WTC11 (cell line): Measurements from ENCODE around the gene TMPRSS6.

Source experiments
- ATF3 ChIP-seq: sonication (generic); formaldehyde crosslinking; conservative IDR thresholded peaks from 2 replicates; pipeline ENCODE4 v1.8.1; 2022; ENCODE audit warnings: mild to moderate bottlenecking, missing genetic modification reagents
- CTCF ChIP-seq: fragments of 200-600 bp; IDR thresholded peaks from 2 replicates; pipeline ENCODE4 v1.8.0; 2022; ENCODE audit warnings: antibody characterized with exemption
- KAT7 ChIP-seq: sonication (generic); formaldehyde crosslinking; IDR thresholded peaks from 2 replicates; pipeline ENCODE4 v1.8.1; 2023; ENCODE audit warnings: missing genetic modification reagents, mild to moderate bottlenecking, borderline replicate concordance
- NR2C2 ChIP-seq: sonication (generic); formaldehyde crosslinking; IDR thresholded peaks from 2 replicates; pipeline ENCODE4 v1.8.0; 2022; ENCODE audit warnings: mild to moderate bottlenecking, missing genetic modification reagents
- NR3C1 ChIP-seq: sonication (generic); formaldehyde crosslinking; conservative IDR thresholded peaks from 2 replicates; pipeline ENCODE4 v1.8.1; 2023; ENCODE audit warnings: low read depth, mild to moderate bottlenecking, missing genetic modification reagents
- USF1 ChIP-seq: sonication (generic); formaldehyde crosslinking; IDR thresholded peaks from 2 replicates; pipeline ENCODE4 v1.8.0; 2022; ENCODE audit warnings: mild to moderate bottlenecking, missing genetic modification reagents
- ZNF232 ChIP-seq: sonication (generic); formaldehyde crosslinking; IDR thresholded peaks from 2 replicates; pipeline ENCODE4 v1.8.0; 2022; ENCODE audit warnings: mild to moderate bottlenecking, missing genetic modification reagents
- TF ChIP-seq, protein P1 (sequence below): sonication (generic); formaldehyde crosslinking; IDR thresholded peaks from 2 replicates; pipeline ENCODE4 v1.8.1; 2022; ENCODE audit warnings: mild to moderate bottlenecking, missing genetic modification reagents, moderate library complexity, borderline replicate concordance
- TF ChIP-seq, protein P2 (sequence below): sonication (generic); formaldehyde crosslinking; IDR thresholded peaks from 2 replicates; pipeline ENCODE4 v1.8.1; 2023; ENCODE audit warnings: mild to moderate bottlenecking, missing genetic modification reagents, moderate library complexity

- TF ChIP-seq, protein P1, sequence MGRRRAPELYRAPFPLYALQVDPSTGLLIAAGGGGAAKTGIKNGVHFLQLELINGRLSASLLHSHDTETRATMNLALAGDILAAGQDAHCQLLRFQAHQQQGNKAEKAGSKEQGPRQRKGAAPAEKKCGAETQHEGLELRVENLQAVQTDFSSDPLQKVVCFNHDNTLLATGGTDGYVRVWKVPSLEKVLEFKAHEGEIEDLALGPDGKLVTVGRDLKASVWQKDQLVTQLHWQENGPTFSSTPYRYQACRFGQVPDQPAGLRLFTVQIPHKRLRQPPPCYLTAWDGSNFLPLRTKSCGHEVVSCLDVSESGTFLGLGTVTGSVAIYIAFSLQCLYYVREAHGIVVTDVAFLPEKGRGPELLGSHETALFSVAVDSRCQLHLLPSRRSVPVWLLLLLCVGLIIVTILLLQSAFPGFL (CRISPR knock-in tag): no peak
- TF ChIP-seq ATF3 (CRISPR knock-in tag): no peak
- TF ChIP-seq, protein P2, sequence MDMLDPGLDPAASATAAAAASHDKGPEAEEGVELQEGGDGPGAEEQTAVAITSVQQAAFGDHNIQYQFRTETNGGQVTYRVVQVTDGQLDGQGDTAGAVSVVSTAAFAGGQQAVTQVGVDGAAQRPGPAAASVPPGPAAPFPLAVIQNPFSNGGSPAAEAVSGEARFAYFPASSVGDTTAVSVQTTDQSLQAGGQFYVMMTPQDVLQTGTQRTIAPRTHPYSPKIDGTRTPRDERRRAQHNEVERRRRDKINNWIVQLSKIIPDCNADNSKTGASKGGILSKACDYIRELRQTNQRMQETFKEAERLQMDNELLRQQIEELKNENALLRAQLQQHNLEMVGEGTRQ (CRISPR knock-in tag): no peak
- TF ChIP-seq NR3C1 (CRISPR knock-in tag): no peak
- no peak for TF ChIP-seq USF1
- TF ChIP-seq ZNF232 (CRISPR knock-in tag): no peak
- no peak for TF ChIP-seq CTCF
- no peak for TF ChIP-seq KAT7 (CRISPR knock-in tag)
- no peak for TF ChIP-seq NR2C2
Measured at GRCh38 chr22:37129866-37130441, 20.4 kb upstream of the TMPRSS6 start.
